HG03457 (cell line): Measurements from ENCODE around the gene WIZ.
"Not testable (repeated sequence)": the region's sequence is repeated elsewhere in the genome, so short reads cannot be mapped to it uniquely, and the experiment has no call there.

ENCODE experiments used
- ATAC-seq: cut with Tn5 transposase; IDR thresholded peaks from one replicate; pipeline ENCODE4 v1.9.1; 2021; ENCODE audit warnings: moderate number of reproducible peaks; ENCODE audit not compliant: unreplicated experiment

WIZ gene

GRCh38 chr19:15449620-15450527 is at the start of gene WIZ:
Gene WIZ (minus strand): TSS chr19:15449956. CDS start chr19:15448307, 1,649 bp downstream.
- no peak for ATAC-seq

- no peak for ATAC-seq
Observed at GRCh38 chr19:15498910-15499309, 49.2 kb upstream of the WIZ start.

- no peak for ATAC-seq
Observed at GRCh38 chr19:15498156-15498858, 48.6 kb upstream of the WIZ start.

- ATAC-seq: no peak
Observed at GRCh38 chr19:15495151-15495550, 45.4 kb upstream of the WIZ start.

GRCh38 chr19:15488489-15489226 is 38.9 kb upstream of the WIZ start:
- no peak for ATAC-seq

GRCh38 chr19:15487038-15487437 is 37.3 kb upstream of the WIZ start:
- ATAC-seq: no peak

GRCh38 chr19:15485768-15486167 is 36.0 kb upstream of the WIZ start:
- ATAC-seq: not testable (repeated sequence)

- ATAC-seq: not testable (repeated sequence)
Observed at GRCh38 chr19:15480996-15481395, 31.2 kb upstream of the WIZ start.

- no peak for ATAC-seq
Observed at GRCh38 chr19:15479391-15480345, 29.9 kb upstream of the WIZ start, which contains the start of gene PGLYRP2. Gene PGLYRP2 (minus strand): TSS chr19:15479501. CDS start chr19:15479371, 130 bp downstream.

GRCh38 chr19:15476325-15476724 is 26.6 kb upstream of the WIZ start:
- no peak for ATAC-seq

- ATAC-seq: no peak
Observed at GRCh38 chr19:15475611-15476010, 25.9 kb upstream of the WIZ start.

GRCh38 chr19:15475169-15475568 is 25.4 kb upstream of the WIZ start:
- ATAC-seq: no peak

- ATAC-seq: not testable (repeated sequence)
Observed at GRCh38 chr19:15473821-15474220, 24.1 kb upstream of the WIZ start.

- ATAC-seq: no peak
Observed at GRCh38 chr19:15471639-15472101, 21.9 kb upstream of the WIZ start.

- no peak for ATAC-seq
Observed at GRCh38 chr19:15469513-15470297, 19.9 kb upstream of the WIZ start.

- ATAC-seq: no peak
Observed at GRCh38 chr19:15468675-15469512, 19.1 kb upstream of the WIZ start.

GRCh38 chr19:15467734-15468214 is 18.0 kb upstream of the WIZ start:
- ATAC-seq: no peak
